ENCODE measurements around the gene ADAMTS9.
A peak's percentile ranks its signal among the peaks of the same experiment; 100 is the strongest.

ADAMTS9 gene

GRCh38 chr3:64501298-64501906, 186.4 kb downstream of the ADAMTS9 start:
- no peak for TF ChIP-seq CTCF (IDR thresholded peaks at IDR 0.05; ENCODE audit: control insufficient read depth, extremely low read depth, insufficient read depth)
- H3K4me3 ChIP-seq (ENCODE audit: low read depth, low read length), result no peak overlapping the region
- peak; percentile 74 for DNase-seq (ENCODE audit: low read depth)

- H3K4me3 ChIP-seq (ENCODE audit: low read depth, low read length), result no peak overlapping the region
- no peak for TF ChIP-seq CTCF (IDR thresholded peaks at IDR 0.05; ENCODE audit: control insufficient read depth, extremely low read depth, insufficient read depth)
- DNase-seq (ENCODE audit: low read depth), result no peak
Observed at GRCh38 chr3:64496786-64497490, 190.9 kb downstream of the ADAMTS9 start.

GRCh38 chr3:64495781-64496334, 191.9 kb downstream of the ADAMTS9 start:
- H3K4me3 ChIP-seq (ENCODE audit: low read depth, low read length), result no peak overlapping the region
- DNase-seq (ENCODE audit: low read depth), result no peak
- TF ChIP-seq CTCF (IDR thresholded peaks at IDR 0.05; ENCODE audit: control insufficient read depth, extremely low read depth, insufficient read depth), result no peak

GRCh38 chr3:64495121-64495780, 192.5 kb downstream of the ADAMTS9 start:
- no peak for DNase-seq (ENCODE audit: low read depth)
- no peak overlapping the region for H3K4me3 ChIP-seq (ENCODE audit: low read depth, low read length)
- TF ChIP-seq CTCF (IDR thresholded peaks at IDR 0.05; ENCODE audit: control insufficient read depth, extremely low read depth, insufficient read depth), result no peak

GRCh38 chr3:64494526-64494925, 193.3 kb downstream of the ADAMTS9 start:
- TF ChIP-seq CTCF (IDR thresholded peaks at IDR 0.05; ENCODE audit: control insufficient read depth, extremely low read depth, insufficient read depth), result no peak
- no peak for DNase-seq (ENCODE audit: low read depth)
- no peak overlapping the region for H3K4me3 ChIP-seq (ENCODE audit: low read depth, low read length)

GRCh38 chr3:64493149-64493548, 194.7 kb downstream of the ADAMTS9 start:
- TF ChIP-seq CTCF (IDR thresholded peaks at IDR 0.05; ENCODE audit: control insufficient read depth, extremely low read depth, insufficient read depth), result no peak
- no peak for DNase-seq (ENCODE audit: low read depth)
- no peak overlapping the region for H3K4me3 ChIP-seq (ENCODE audit: low read depth, low read length)

All from LNCaP clone FGC (cell line).